Activated CD4-positive, alpha-beta T cell treated with anti-CD3 and anti-CD28 coated beads, Interleukin-2, Interleukin-4, amounts not matched to agents 100 ng/mL and 50 ng/mL, durations not matched to agents 16 hours and 8 hours (primary cell): ENCODE data around the gene PTRH1.

Experiments used
- DNase-seq: peaks from one replicate; pipeline ENCODE4 v3.0.0-alpha.2; 2020; ENCODE audit warnings: low spot score

The PTRH1 gene

DNA sequence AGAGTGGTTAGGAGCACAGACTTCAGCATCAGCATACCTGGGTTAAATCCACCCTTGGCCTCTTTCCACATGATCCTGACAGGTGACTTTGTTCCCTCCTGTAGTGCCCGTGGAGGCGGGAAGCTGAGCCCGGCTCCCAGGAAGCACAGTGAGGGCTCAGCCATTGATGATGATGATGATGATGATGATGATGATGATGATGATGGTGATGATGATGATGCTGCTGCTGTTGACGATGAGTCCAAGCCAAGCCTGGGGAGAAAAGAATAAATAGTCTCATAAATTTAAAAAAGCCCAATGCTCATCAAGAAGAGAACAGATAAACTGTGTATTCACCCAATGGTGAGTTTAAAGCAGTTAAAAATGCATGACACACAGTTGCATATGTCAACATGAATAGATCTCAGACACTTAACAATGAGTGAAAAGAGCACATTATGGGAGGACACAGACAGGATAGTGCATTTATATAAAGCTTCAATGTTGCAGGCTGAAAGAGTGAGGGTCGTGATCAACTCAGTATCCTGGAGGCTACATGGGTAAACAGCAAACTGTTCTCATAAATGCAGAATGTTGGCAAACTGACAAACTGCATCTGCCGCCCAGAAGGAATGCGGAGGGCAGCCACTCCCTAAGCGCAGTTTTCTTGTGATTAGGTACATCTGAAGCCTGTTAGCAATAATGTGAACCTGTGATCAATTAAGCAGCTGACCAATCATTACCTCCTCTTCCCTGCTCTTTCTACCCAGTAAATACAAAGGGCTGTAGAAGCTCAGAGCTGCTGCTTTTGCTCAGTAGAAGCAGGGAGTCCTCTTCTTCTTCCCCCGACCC lies 20.4 kb downstream of the PTRH1 start:
- no peak for DNase-seq

DNA sequence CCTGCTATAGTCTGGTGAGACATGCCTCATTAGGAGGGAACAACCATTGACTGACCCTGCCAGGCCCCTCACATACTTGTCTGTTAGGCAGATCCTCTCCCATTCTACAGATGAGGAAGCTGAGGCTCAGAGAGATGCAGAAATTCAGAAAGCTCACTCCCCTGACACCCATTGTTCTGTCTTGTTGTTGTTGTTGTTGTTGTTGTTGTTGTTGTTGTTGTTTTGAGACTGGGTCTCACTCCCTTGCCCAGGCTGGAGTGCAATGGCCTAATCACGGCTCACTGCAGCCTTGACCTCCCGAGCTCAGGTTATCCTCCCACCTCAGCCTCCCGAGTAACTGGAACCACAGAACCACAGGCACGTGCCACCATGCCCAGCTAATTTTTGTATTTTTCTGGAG lies 21.8 kb downstream of the PTRH1 start:
- DNase-seq, result no peak

DNA sequence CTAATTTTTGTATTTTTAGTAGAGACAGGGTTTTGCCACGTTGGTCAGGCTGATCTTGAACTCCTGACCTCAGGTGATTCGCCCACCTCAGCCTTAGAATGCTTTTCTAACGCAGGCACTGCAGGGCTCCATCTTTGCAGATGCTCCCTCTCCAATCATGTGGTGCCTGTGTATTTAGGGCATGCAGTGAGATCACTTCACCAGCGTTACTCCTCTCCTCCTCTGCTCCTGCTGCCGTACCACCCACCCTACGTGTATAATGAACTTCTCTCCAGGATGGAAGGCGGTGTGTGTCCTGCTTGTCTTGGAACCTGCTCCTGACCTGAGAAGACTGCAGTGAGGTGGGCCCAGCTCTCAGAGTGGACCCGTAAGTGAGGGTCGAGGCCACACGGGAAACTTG lies 22.3 kb downstream of the PTRH1 start:
- DNase-seq, result no peak

DNA sequence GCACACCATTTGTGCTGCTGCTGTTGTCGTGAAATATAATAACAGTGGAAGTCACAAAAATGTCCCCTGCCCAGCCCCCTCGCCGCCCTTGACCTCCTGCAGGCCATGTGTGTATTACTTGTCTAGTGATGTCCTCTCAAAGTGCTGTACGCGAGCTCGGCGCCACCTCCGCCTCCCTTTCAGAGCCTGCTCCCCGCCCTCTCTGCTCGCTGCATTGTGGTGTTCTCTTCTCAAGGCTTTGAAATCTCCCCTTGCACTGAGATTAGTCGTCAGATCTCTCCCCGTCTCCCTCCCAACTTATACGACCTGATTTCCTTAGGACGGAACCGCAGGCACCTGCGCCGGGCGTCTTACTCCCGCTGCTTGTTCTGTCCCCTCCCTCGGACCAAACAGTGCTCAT lies 23.4 kb downstream of the PTRH1 start:
- no peak for DNase-seq

DNA sequence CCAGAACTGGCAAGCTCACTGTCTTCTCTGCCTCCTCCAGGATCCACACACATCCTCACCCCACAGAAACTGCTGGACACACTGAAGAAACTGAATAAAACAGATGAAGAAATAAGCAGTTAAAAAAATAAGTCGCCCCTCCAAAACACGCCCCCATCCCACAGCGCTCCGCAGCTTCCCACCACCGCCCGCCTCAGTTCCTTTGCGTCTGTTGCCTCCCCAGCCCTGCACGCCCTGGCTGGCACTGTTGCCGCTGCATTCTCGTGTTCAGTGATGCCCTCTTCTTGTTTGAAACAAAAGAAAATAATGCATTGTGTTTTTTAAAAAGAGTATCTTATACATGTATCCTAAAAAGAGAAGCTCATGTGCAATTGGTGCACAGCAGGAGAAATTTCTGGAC lies 24.7 kb downstream of the PTRH1 start:
- DNase-seq, result no peak

DNA sequence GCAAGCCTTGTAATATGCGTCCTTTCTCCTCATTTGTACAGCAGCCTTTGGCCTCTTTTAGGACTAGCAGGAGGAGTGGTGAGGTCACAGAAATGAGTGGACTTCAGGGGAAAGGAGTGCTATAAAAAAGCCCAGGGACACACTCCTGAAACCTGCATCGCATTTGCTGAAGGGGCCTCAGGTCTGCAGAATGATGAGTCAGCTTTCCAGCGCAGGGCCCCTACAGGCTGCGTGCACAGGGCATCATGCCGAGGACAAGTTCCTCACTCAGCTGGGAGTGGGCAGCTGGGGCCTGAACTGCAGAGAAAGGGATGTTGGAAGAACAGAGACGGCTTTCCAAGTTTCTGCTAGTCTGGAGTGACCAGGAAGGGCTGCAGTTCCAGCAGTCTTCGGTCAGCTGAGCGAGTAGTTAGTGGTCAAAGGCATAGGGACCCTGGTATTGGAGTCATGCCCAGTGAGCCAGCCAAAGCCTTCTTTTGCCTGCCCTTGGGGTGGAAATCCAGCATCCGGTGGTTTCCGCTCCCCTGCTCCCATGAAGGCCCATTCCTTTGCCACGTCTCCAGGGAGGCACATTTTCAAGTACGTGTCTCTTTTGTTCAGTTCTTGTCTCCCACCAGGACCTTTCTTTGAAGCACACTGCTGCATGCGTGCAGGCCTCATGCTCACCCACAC lies 26.0 kb downstream of the PTRH1 start:
- no peak for DNase-seq

DNA sequence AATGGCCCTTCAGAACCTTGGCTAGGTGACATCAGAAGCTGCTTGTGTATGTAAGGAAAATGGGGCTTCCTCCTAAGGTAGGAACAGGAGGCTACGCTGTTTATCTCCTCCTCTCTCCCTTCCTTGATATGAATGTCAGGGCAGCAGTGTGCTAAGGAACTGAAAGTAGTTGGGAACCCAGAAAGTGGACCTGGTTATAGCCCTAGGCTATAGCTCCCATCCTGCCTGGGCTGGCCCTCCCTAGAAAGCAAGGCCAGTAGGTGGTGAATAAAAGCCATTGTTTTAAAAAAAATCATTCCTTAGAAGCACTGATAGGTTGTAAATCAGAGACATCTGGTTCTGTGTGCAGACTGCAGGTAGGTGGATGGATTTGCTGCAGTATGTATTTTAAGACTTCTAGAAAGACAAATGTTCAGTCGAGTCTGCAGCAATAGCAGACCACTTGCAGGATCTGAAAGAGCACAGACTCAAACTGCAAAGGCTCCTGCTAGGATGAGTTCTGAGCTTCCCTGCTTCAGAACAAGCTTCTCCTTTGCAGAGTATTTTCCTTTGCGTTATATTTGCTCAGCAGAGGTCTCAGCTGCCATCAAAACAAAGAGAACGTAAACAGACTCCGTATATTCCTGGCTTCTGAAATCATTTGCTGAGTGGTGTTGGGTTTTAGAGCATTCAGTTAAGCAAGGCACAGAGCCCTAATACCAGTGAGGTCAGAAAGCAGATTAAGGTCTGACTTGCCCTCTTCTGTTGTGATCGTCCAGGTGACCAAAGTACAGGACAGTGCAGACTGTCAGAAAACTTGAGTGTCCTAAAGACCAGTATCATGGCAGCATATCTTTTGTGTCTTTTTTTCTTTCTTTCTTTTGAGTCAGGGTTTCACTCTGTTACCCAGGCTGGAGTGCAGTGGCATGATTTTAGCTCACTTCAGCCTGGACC lies 28.7 kb downstream of the PTRH1 start:
- no peak for DNase-seq

DNA sequence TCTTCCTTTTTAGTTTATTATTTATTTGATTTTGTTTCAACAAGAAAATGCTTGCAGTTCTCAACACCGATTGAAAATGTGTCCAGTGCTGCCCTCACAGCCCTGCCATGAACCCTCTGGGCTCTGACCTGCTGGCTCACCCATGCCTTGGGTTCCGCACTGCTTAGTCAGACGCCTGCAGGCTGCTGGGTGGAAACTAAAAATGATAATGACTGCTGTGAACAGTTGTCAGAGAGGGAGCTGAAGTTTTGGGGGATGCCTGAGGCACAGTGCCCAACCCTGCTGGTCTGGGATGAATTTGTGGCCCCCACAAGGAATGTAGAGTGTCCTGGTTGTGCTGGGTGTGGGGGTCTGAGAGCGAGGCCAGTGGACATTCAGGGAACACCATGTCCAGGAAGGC lies 30.9 kb downstream of the PTRH1 start:
- DNase-seq, result no peak

DNA sequence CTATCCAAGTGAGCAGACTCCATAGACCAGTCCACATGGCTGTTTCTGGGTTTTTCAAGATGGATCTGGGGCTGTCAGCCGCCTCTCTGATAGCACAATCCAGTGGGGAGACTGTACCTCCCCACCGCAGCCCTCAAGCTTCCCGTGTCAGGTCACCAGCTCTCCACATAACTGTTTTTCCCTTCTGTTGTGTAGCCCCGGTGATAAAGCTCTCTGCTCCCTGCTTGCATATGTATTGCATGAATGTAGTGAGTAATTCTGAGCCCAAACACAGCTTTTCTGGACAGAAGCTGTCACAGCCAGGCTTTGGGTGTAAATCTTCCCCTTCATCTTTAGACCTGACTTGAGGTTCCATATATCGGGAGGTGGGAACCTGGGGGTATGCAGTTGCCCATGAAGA lies 31.7 kb downstream of the PTRH1 start:
- DNase-seq, result no peak

DNA sequence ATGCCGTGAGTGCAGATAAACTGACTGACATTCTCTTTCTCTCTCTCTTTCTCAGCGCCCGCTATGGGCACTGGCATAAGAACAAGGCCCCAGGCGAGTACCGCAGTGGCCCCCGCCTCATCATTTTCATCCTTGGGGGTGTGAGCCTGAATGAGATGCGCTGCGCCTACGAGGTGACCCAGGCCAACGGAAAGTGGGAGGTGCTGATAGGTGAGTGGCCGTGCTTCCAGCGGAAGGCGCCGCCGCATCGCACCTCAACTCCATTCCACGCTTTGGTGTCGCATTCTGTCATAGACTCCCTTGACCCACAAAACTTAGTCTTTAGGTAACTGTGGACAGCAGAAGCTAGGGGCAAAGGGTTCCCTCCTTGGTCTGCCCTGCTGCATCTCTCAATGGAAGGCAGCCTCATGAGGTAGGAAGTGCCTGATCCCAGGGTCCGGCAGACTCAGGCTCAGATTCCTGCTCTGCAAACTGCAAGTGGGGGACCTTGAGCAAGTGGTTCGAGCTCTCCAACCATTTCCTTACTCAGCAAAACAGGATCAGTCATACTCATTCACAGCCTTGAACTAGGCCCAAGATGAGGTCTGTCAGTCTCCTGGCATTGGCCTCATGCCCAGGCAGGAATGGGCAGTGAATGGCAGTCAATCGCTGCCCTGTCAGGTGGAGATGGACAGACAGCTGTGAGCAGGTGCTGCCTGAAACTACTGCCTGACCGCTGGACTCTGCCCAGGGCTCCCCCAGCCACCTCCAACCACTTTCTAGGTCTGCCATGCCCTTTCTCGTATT lies 32.9 kb downstream of the PTRH1 start:
- DNase-seq, result no peak

DNA sequence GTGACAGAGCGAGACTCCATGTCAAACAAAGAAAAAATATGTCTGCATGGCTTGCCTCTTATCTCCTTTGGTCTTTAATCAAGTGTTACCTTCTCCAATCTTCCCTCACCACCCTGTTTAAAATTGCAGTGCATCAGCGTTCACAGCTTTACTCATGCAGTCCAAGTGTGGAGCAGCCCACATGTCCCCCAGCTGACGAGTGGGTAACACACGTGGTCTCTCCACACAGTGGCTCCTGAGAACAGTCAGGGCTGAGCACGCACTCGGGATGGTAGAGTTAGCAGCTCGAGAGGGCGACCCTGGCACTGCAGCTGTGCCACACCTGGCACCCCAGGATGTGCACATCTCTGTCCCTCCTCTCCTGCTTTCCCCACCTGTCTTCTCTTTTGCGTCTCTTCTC lies 34.6 kb downstream of the PTRH1 start:
- DNase-seq, result no peak

DNA sequence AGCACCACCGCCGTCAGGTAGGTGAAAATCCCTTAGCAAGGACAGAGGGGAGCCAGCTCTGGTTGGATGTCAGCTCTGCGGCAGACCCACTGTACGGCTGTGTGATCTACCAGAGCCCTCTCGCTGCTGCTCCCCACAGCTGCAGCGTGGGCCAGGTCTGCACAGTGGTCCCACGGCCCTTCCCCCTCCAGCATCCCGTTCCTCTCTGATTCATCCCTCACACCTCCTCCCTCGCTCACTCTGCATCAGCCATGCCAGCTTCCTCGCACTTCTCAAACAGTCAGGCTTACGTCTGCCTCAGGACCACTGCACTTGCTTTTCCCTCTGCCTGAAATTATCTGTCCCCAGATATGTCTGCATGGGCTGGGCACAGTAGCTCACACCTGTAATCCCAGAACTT lies 35.2 kb downstream of the PTRH1 start:
- DNase-seq, result no peak

DNA sequence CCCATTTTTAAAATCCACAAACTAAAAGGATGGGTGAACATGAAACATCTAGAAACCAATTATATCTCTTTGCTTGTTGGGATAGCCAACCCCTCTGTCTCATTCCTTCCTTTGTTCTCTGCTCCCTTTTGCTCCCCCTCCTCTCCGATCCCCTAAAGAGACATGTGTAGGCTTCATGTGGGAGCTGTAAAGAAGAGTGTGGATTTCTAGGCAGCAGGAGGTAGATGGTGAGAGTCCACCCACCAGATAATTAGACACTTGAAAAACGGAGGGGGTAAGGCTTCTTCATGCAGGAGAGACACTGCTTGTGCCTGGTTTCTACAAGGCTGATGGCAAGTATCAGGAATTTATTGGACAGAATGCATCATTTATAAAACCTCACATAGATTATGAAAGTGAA lies 36.0 kb downstream of the PTRH1 start:
- no peak for DNase-seq

DNA sequence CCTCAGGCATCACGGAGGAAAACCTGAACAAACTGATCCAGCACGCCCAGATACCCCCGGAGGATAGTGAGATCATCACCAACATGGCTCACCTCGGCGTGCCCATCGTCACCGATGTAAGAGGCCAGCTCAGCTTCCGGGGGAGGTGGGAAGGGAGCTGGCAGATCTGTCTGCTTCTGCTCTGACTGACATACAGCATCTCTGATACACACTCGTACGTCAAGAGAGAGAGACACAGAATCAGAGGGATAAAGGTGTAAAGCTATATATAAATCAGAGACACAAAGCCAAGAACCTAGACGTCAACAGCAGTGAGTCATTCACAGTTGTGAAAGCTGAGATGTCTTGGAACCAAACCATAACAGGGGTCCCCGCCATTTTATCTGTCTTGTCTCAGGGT lies 38.8 kb downstream of the PTRH1 start:
- DNase-seq, result no peak

DNA sequence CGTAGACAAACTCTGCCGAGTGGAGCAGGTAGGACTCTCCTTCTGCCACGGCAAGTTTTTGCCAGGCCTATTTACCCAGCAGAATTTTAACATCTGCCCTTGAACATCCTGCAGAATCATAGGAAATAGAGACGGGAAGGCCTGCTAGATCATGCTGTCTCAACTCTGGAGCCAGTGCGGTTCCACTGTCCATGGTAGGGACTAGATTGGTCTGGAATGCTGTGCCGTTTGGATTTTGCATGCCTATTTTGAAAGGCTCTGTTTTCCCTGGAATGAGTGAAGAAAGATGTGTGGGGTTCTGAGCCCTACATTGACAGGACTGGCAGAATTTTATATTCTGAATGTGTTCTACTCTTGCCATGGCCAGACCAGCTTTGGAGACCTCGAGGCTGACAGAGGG lies 42.2 kb downstream of the PTRH1 start:
- DNase-seq, result no peak

DNA sequence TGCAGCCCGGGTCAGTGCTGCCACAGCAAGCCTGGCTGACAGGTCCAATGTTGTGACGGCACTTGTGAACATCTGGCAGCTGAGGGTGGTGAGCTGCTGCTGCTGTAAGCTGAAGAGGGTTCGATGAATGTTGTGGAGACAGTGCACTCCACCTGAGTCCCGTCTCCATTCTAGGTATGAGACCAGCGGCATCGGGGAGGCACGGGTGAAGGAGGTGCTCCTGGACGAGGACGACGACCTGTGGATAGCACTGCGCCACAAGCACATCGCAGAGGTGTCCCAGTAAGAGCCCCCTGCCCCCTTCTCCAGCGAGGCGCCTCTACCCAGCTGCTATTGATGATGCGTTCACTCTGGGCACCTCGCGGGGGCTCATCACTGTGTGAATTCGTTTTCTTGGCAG lies 47.6 kb downstream of the PTRH1 start:
- no peak for DNase-seq

DNA sequence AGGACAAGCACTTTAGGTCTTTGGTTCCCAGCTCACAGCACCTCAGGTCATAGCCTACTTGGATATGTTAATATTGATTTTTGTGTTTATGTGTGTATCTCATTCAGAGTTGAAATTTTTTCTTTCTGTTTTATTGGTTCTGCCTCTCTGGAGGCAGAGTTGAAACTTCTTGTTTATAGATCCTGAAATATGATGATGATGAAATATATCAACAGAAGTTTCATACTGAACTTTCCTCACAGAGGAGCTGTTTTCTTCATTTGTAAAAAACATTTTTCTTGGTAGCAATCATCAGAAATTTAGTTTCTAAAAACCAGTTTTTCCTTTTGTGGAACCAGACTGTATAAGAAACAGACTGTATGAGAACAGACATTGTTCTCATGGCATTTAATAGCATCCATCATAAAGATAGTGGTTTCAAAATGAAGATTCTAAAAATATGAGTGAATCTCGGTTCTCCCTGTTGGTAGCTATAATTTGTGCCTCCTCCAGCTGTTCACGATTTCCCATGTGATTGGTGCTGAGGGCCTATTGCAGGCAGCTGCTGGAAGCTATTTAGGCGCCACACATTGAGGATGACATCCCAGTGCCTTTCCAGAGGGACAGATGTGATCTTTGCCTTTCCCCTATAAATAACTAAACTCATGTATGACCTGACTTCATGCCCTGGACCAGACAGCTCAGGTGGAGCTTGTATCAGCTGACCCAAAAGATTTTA lies 48.2 kb downstream of the PTRH1 start:
- DNase-seq, result no peak

DNA sequence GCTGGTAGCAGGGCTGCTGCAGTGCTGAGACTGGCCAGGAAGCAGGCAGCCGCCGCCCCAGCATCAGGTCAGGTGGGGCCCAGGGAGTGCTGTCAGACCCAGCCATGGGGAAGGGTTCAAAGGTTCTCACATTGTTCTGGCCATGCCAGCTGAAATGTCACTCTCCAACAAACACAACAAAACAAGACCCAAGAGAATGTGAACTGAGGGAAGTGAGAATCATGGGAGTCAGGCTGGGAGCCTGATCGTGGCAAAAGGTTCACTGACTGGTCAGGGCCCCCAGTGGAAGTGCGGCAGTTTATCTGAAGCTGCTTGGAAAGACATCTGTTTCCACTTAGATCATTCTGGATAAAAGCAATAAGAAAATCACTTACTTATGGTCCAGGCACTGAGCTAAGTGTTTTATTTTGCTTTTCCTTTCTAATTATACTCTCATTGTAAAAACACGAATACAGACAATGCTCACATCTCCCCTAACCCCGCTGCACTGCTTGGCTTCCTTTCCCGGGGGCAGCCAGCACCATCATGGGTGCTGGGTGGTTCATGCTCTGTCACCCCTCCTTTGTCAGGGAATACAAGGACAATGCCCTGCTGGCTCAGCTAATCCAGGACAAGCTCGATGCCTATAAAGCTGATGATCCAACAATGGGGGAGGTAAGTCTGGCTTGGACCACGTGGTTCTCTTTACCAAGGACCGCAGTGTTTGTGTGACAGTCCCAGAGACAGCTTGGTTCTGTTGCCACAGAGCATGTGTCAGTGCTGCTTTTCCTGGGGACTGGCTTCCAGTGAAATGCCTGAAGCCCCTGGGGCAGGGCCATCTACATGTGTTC lies 50.6 kb downstream of the PTRH1 start:
- DNase-seq, result no peak

DNA sequence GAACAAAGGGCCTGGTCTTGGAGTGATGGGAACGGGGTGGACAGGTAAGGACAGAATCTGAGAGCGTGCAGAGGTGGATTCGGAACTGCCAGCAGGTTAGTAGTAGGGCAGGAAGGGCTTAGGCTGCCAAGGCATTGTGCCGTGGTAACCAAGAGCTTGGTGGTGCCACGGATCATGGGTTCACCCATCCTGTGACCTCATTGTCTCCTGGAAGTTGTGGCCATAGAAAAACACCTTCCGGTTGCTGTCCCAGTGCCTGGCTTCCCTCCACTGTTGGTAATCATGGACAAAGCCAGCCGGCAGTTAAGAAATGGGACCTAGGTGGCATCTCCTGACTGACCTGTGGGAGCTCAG lies 51.2 kb downstream of the PTRH1 start:
- DNase-seq, result no peak
